AG20443 (cell line): ENCODE data around the gene TUBA8.
"Not testable (repeated sequence)": the region's sequence is repeated elsewhere in the genome, so short reads cannot be mapped to it uniquely, and the experiment has no call there.

Experiments used
- DNase-seq: peaks from one replicate; pipeline ENCODE4 v3.0.0; 2012; ENCODE audit warnings: low spot score, mixed read lengths

Gene TUBA8

GRCh38 chr22:18173441-18173840, 62.8 kb downstream of the TUBA8 start:
- DNase-seq = not testable (repeated sequence)
